HepG2 (cell line): ENCODE data around the gene LRRC3. TPM values are rescaled to one million over a fixed set of nuclear protein-coding genes. Genes with fewer than 3 reads are reported as not detected.

Experiments used
- CCDC6 ChIP-seq: sonication (generic); formaldehyde crosslinking; IDR thresholded peaks from 2 replicates; pipeline ENCODE4 v1.8.1; 2022; ENCODE audit warnings: mild to moderate bottlenecking, missing genetic modification reagents, moderate library complexity
- MATR3 ChIP-seq: sonication (generic); formaldehyde crosslinking; IDR thresholded peaks from 2 replicates; pipeline ENCODE4 v1.4.0; 2020; ENCODE audit warnings: missing genetic modification reagents
- NFRKB ChIP-seq: fragments of 450-650 bp; IDR thresholded peaks from 2 replicates; pipeline ENCODE4 v1.6.1; 2017
- PAWR ChIP-seq: sonication (generic); formaldehyde crosslinking; IDR thresholded peaks from 2 replicates; pipeline ENCODE4 v1.4.0; 2020; ENCODE audit warnings: missing genetic modification reagents, mild to moderate bottlenecking, borderline replicate concordance
- RBM39 ChIP-seq: fragments of 200-400 bp; formaldehyde crosslinking; IDR thresholded peaks from one replicate; pipeline ENCODE4 v1.6.1; 2018; ENCODE audit warnings: antibody characterized with exemption, mild to moderate bottlenecking, low read depth, low read length; ENCODE audit not compliant: poor library complexity, severe bottlenecking
- SP140L ChIP-seq: sonication (generic); formaldehyde crosslinking; IDR thresholded peaks from 2 replicates; pipeline ENCODE4 v1.4.0; 2020; ENCODE audit warnings: missing genetic modification reagents, borderline replicate concordance
- ZFP90 ChIP-seq: sonication (generic); formaldehyde crosslinking; IDR thresholded peaks from 2 replicates; pipeline ENCODE4 v1.8.0; 2022; ENCODE audit warnings: missing genetic modification reagents, mild to moderate bottlenecking, inconsistent platforms, borderline replicate concordance
- ZNF136 ChIP-seq: sonication (generic); formaldehyde crosslinking; IDR thresholded peaks from 2 replicates; pipeline ENCODE4 v1.8.1; 2022; ENCODE audit warnings: low read depth, mild to moderate bottlenecking, moderate library complexity, missing genetic modification reagents
- ZNF33B ChIP-seq: sonication (generic); formaldehyde crosslinking; IDR thresholded peaks from 2 replicates; pipeline ENCODE4 v1.5.1; 2020; ENCODE audit warnings: mild to moderate bottlenecking, missing genetic modification reagents
- ZNF775 ChIP-seq: sonication (generic); formaldehyde crosslinking; IDR thresholded peaks from 2 replicates; pipeline ENCODE4 v1.4.0; 2020; ENCODE audit warnings: missing genetic modification reagents, mild to moderate bottlenecking, moderate library complexity, borderline replicate concordance
- ZSCAN21 ChIP-seq: sonication (generic); formaldehyde crosslinking; IDR thresholded peaks from 2 replicates; pipeline ENCODE4 v1.8.0; 2022; ENCODE audit warnings: mild to moderate bottlenecking, missing genetic modification reagents, moderate library complexity, borderline replicate concordance
- ZUFSP ChIP-seq: sonication (generic); formaldehyde crosslinking; IDR thresholded peaks from 2 replicates; pipeline ENCODE4 v1.9.0; 2021; ENCODE audit warnings: missing genetic modification reagents, mild to moderate bottlenecking, borderline replicate concordance
- polyA plus RNA-seq, 8 experiments: library from polyadenylated mRNA; depleted of rRNA in 3 of 8; stranded (reverse) in 7 of 8; unstranded in 1 of 8; fragments of >200 nt; fragmentation: Illumina TruSeq in 4 of 8; extraction: Trizol in 4 of 8; gene quantifications; 2 replicates each; pipeline versions ENCODE4 v1.2.1 to v1.2.3, GENCODE V29; 2011 to 2016; ENCODE audit warnings: low read depth in 4 of 8, missing spikeins in 1 of 8, mixed read lengths in 1 of 8; ENCODE audit not compliant: insufficient read depth in 1 of 8
- total RNA-seq, 5 experiments: library from RNA; depleted of rRNA; stranded (reverse); fragments of >200 nt; fragmentation: Illumina TruSeq; extraction: Trizol; gene quantifications; 2 replicates each; pipeline ENCODE4 v1.2.3, GENCODE V29; 2016; ENCODE audit warnings: low read depth in 1 of 5
- TF ChIP-seq, protein P1 (sequence below): sonication (generic); formaldehyde crosslinking; IDR thresholded peaks from 2 replicates; pipeline ENCODE4 v1.8.0; 2022; ENCODE audit warnings: missing genetic modification reagents, mild to moderate bottlenecking, borderline replicate concordance
- TF ChIP-seq, protein P2 (sequence below): sonication (generic); formaldehyde crosslinking; IDR thresholded peaks from 2 replicates; pipeline ENCODE4 v1.5.1; 2020; ENCODE audit warnings: mild to moderate bottlenecking, missing genetic modification reagents, borderline replicate concordance
- TF ChIP-seq, protein P3 (sequence below): sonication (generic); formaldehyde crosslinking; IDR thresholded peaks from 2 replicates; pipeline ENCODE4 v1.8.0; 2022; ENCODE audit warnings: mild to moderate bottlenecking, missing genetic modification reagents
- TF ChIP-seq, protein P4 (sequence below): sonication (generic); formaldehyde crosslinking; IDR thresholded peaks from 2 replicates; pipeline ENCODE4 v1.5.0; 2020; ENCODE audit warnings: mild to moderate bottlenecking, missing genetic modification reagents
- TF ChIP-seq, protein P5 (sequence below): sonication (generic); formaldehyde crosslinking; IDR thresholded peaks from 2 replicates; pipeline ENCODE4 v1.5.1; 2020; ENCODE audit warnings: missing genetic modification reagents, mild to moderate bottlenecking, borderline replicate concordance

Gene LRRC3
- total and polyA plus RNA-seq, 2 of the 13 experiments (the other 11 are each of a cell fraction or from before 2014, with no cell fraction given): 4.8 to 16.5 TPM

GRCh38 chr21:44483288-44484237 lies 28.3 kb downstream of the LRRC3 start (continued):
- no peak for TF ChIP-seq ZFP90 (CRISPR knock-in tag)
- TF ChIP-seq MATR3: no peak
- TF ChIP-seq SP140L (CRISPR knock-in tag): no peak
- no peak for TF ChIP-seq ZNF136
- no peak for TF ChIP-seq ZNF33B (CRISPR knock-in tag)
- TF ChIP-seq ZUFSP (CRISPR knock-in tag): no peak
- TF ChIP-seq, protein P1, sequence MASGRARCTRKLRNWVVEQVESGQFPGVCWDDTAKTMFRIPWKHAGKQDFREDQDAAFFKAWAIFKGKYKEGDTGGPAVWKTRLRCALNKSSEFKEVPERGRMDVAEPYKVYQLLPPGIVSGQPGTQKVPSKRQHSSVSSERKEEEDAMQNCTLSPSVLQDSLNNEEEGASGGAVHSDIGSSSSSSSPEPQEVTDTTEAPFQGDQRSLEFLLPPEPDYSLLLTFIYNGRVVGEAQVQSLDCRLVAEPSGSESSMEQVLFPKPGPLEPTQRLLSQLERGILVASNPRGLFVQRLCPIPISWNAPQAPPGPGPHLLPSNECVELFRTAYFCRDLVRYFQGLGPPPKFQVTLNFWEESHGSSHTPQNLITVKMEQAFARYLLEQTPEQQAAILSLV (CRISPR knock-in tag): no peak
- TF ChIP-seq, protein P2, sequence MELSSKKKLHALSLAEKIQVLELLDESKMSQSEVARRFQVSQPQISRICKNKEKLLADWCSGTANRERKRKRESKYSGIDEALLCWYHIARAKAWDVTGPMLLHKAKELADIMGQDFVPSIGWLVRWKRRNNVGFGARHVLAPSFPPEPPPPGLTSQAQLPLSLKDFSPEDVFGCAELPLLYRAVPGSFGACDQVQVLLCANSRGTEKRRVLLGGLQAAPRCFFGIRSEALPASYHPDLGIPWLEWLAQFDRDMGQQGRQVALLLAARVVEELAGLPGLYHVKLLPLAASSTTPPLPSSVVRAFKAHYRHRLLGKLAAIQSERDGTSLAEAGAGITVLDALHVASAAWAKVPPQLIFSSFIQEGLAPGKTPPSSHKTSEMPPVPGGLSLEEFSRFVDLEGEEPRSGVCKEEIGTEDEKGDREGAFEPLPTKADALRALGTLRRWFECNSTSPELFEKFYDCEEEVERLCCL (CRISPR knock-in tag): peak; percentile 24; the same call in 1 of the 2 replicates
- 0 out of 2 replicates have a peak, but pooled peaks have one; percentile 33 for TF ChIP-seq CCDC6 (CRISPR knock-in tag)
- TF ChIP-seq RBM39: no peak
- TF ChIP-seq, protein P3, sequence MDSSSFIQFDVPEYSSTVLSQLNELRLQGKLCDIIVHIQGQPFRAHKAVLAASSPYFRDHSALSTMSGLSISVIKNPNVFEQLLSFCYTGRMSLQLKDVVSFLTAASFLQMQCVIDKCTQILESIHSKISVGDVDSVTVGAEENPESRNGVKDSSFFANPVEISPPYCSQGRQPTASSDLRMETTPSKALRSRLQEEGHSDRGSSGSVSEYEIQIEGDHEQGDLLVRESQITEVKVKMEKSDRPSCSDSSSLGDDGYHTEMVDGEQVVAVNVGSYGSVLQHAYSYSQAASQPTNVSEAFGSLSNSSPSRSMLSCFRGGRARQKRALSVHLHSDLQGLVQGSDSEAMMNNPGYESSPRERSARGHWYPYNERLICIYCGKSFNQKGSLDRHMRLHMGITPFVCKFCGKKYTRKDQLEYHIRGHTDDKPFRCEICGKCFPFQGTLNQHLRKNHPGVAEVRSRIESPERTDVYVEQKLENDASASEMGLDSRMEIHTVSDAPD (CRISPR knock-in tag): no peak
- no peak for TF ChIP-seq ZNF775 (CRISPR knock-in tag)
- TF ChIP-seq PAWR: no peak
- 0 out of 2 replicates have a peak, but pooled peaks have one; percentile 32 for TF ChIP-seq ZSCAN21 (CRISPR knock-in tag)
- TF ChIP-seq, protein P4, sequence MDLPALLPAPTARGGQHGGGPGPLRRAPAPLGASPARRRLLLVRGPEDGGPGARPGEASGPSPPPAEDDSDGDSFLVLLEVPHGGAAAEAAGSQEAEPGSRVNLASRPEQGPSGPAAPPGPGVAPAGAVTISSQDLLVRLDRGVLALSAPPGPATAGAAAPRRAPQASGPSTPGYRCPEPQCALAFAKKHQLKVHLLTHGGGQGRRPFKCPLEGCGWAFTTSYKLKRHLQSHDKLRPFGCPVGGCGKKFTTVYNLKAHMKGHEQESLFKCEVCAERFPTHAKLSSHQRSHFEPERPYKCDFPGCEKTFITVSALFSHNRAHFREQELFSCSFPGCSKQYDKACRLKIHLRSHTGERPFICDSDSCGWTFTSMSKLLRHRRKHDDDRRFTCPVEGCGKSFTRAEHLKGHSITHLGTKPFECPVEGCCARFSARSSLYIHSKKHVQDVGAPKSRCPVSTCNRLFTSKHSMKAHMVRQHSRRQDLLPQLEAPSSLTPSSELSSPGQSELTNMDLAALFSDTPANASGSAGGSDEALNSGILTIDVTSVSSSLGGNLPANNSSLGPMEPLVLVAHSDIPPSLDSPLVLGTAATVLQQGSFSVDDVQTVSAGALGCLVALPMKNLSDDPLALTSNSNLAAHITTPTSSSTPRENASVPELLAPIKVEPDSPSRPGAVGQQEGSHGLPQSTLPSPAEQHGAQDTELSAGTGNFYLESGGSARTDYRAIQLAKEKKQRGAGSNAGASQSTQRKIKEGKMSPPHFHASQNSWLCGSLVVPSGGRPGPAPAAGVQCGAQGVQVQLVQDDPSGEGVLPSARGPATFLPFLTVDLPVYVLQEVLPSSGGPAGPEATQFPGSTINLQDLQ (CRISPR knock-in tag): no peak
- no peak for TF ChIP-seq NFRKB
- TF ChIP-seq, protein P5, sequence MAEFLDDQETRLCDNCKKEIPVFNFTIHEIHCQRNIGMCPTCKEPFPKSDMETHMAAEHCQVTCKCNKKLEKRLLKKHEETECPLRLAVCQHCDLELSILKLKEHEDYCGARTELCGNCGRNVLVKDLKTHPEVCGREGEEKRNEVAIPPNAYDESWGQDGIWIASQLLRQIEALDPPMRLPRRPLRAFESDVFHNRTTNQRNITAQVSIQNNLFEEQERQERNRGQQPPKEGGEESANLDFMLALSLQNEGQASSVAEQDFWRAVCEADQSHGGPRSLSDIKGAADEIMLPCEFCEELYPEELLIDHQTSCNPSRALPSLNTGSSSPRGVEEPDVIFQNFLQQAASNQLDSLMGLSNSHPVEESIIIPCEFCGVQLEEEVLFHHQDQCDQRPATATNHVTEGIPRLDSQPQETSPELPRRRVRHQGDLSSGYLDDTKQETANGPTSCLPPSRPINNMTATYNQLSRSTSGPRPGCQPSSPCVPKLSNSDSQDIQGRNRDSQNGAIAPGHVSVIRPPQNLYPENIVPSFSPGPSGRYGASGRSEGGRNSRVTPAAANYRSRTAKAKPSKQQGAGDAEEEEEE: no peak
